Right lobe of liver (tissue), 6 donors: ENCODE data around the gene OPRL1. TPM values are rescaled to one million over a fixed set of nuclear protein-coding genes. Genes with fewer than 3 reads are reported as not detected.

ENCODE experiments used
- ATAC-seq, 4 donors: fragments of 200-7000 bp; cut with Tn5 transposase; one replicate each; pipeline ENCODE4 v1.9.1; 2020; ENCODE audit warnings: mild to moderate bottlenecking in 4 of 4, moderate library complexity in 4 of 4
- DNase-seq, 3 donors: peaks; one replicate each; pipeline ENCODE4 v3.0.0-alpha.2; 2020
- H3K27ac ChIP-seq, 3 donors: fragments of 200-600 bp; one replicate each; pipeline ENCODE4 v1.8.0; 2022
- H3K27me3 ChIP-seq, 2 donors: fragments of 200-600 bp; one replicate each; pipeline ENCODE4 v1.8.0; 2022
- H3K36me3 ChIP-seq, 4 donors: fragments of 200-600 bp; sonication (generic) in 1 of 4; one replicate each; pipeline versions ENCODE4 v1.5.1 to v1.8.0; 2017 to 2022; ENCODE audit warnings: control low read depth in 1 of 4
- H3K4me1 ChIP-seq, 4 donors: fragments of 200-600 bp; sonication (generic) in 1 of 4; one replicate each; pipeline versions ENCODE4 v1.5.1 to v1.8.0; 2017 to 2022; ENCODE audit warnings: control low read depth in 1 of 4
- H3K4me3 ChIP-seq, 3 donors: fragments of 200-600 bp; one replicate each; pipeline ENCODE4 v1.8.0; 2022
- H3K9me3 ChIP-seq, 4 donors: fragments of 200-600 bp; sonication (generic) in 1 of 4; one replicate each; pipeline versions ENCODE4 v1.5.1 to v1.8.0; 2017 to 2022; ENCODE audit warnings: control low read depth in 1 of 4
- CTCF ChIP-seq, 4 donors: fragments of 200-600 bp in 3 of 4; fragments of 450-650 bp in 1 of 4; IDR thresholded peaks; one replicate each; pipeline versions ENCODE4 v1.5.1 to v1.8.0; 2016 to 2022; ENCODE audit warnings: antibody characterized with exemption in 4 of 4, mild to moderate bottlenecking in 2 of 4
- POLR2A ChIP-seq: fragments of 450-650 bp; IDR thresholded peaks from one replicate; pipeline ENCODE4 v1.6.1; 2017; ENCODE audit warnings: antibody characterized with exemption, mild to moderate bottlenecking
- WGBS: methylation state at CpG from one replicate; pipeline ENCODE4 v1.1.6; 2018; ENCODE audit warnings: low coverage, low lambda C conversion rate; ENCODE audit not compliant: insufficient coverage; ENCODE audit errors: missing lambda C conversion rate; 5-methylcytosine and 5-hydroxymethylcytosine counted together
- intact Hi-C, 2 donors: fragments of 100-400 bp; cut with DNase I; formaldehyde crosslinking; loops; one replicate each; pipeline versions ENCODE4 v1.11.2 to v1.14.1; 2022
- total RNA-seq, 6 experiments: library from RNA; depleted of rRNA in 2 of 6; stranded (reverse); fragments of >200 nt in 2 of 6; fragmentation: NEBNext Ultra II Directional in 3 of 6; extraction: Animal tissue kit (Norgen Biotek cat#: 25700) in 3 of 6; gene quantifications; one replicate each; pipeline versions ENCODE4 v1.1.0 to v1.2.4, GENCODE V29; 2016 to 2023
- donor health status: DM: no; HTN: yes; CAD: no.
- donor health status: DM: no; HTN: no; CAD: no.
- donor health status: DM: no; HTN: no; CAD: no.
- donor health status: DM: no; HTN: yes; CAD: no.
- donor health status: DM: no; HTN: yes; CAD: no.

Gene OPRL1
- total RNA-seq, 6 experiments from 2014 or later: 0.13 to 0.32 (median 0.25) TPM; not detected in 1

- TF ChIP-seq POLR2A (no peak), CTCF (IDR thresholded peaks at IDR 0.05) (no peak)
- Histone ChIP-seq H3K4me1 (peaks cover 0 to 23% (median 8%) of the 10 kb centered on the region in 4 donors), H3K9me3 (no peaks in the 10 kb centered on the region), H3K4me3 (no peak overlapping the region), H3K27me3 (no peaks in the 10 kb centered on the region), H3K27ac (no peak overlapping the region), H3K36me3 (peaks cover 0 to 16% (median 0%) of the 10 kb centered on the region in 4 donors)
- no peak for DNase-seq
- WGBS: 90% methylated on average over 6 of the region's 31 CpGs
- intact Hi-C loops: no loop called here
- ATAC-seq: no peak
Observed at GRCh38 chr20:64070244-64070993, 9.5 kb upstream of the OPRL1 start.

DNA sequence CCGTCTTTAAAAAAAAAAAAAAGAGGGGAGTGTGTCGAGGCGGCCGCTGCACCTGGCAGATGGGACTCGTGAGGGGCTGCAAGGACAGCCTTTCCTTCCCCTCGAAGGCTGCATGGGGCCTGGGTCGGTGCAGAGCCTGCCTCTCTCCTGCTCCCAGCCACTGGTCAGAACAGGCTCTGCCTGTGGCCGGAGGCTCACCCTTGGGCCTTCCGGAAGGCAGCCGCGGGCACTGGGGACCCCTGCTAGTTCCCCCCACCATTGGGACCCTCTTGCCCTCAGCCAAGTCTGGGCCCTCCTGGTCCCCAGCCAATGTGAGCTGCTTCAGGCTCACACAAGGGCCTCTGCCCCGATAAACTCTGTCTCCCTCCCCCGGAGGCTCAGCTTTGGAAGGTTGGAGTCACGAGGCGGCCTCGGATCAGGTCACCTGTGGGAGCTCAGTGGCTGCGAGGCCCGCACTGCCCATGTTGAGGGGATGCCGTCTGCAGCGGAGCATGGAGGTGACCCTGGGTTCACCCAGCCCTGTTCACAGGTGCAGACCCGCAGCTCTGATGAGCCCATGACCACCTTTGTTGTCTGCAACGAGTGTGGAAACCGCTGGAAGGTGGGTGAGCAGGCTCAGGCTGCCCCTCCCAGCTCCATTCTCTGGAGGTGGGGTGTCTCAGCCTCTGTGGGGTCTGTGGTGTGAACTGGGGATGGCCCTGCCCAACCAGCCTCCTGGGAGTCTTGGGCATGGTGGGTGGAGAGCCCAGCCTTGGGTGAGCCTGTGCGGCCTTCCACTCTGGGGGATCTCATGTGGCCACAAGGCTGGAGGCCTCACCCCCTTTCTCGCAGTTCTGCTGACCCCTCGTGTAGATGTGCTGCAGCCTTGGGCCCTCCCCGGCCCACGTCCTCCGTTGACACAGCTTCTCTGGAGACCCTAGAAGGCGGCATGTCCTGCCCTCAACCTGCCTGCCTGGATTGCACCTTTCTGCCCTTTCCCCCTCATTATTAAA is 8.2 kb upstream of the OPRL1 start:
- Histone ChIP-seq H3K36me3 (peaks cover 0 to 16% (median 0%) of the 10 kb centered on the region in 4 donors), H3K27ac (no peak overlapping the region), H3K4me3 (no peak overlapping the region), H3K27me3 (no peaks in the 10 kb centered on the region), H3K9me3 (no peaks in the 10 kb centered on the region), H3K4me1 (peaks cover 0 to 11% (median 2%) of the 10 kb centered on the region in 4 donors)
- ATAC-seq (no peak), DNase-seq (no peak)
- TF ChIP-seq POLR2A (no peak), CTCF (IDR thresholded peaks at IDR 0.05) (no peak)
- intact Hi-C loops: no loop called here
- WGBS: 80% methylated on average over 3 of the region's 30 CpGs

DNA sequence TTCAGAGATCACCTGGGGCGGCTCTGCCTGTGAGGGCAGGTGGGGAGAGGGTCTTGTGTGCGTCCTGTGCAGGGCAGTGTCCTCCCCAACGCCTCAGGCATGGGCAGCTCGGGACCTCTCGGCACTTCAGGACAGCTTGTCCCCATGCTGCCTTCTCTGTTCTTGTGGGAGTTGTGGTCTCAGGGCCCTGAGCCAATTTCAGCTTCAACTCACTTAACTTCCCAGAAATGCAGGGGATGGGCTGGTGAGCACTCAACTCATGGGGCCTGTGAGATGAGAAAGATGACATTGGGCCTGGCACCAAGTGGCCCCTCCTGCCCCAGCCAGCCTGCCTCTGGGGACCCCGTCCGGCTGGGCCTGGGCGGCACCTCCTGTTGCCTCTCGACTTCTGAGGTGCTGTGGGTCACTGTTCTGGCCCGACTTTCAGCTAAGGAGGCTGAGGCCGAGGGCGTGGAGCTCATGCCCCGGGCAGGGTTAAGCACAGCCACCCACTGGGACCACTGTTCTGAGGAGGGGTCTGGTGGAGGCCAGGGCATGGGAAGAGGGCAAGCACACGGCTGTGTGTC is 7.3 kb upstream of the OPRL1 start:
- H3K4me1 ChIP-seq: peaks cover 0 to 1% (median 0%) of the 10 kb centered on the region in 4 donors
- no peaks in the 10 kb centered on the region for H3K9me3 ChIP-seq
- no peak overlapping the region for H3K27ac ChIP-seq
- no peak overlapping the region for H3K4me3 ChIP-seq
- WGBS: 67% methylated on average over 1 of the region's 14 CpGs
- intact Hi-C loops: no loop called here
- H3K27me3 ChIP-seq: no peaks in the 10 kb centered on the region
- TF ChIP-seq POLR2A: no peak
- no peak for TF ChIP-seq CTCF (IDR thresholded peaks at IDR 0.05)
- ATAC-seq (no peak), DNase-seq (no peak)
- peaks cover 0 to 16% (median 0%) of the 10 kb centered on the region in 4 donors for H3K36me3 ChIP-seq

DNA sequence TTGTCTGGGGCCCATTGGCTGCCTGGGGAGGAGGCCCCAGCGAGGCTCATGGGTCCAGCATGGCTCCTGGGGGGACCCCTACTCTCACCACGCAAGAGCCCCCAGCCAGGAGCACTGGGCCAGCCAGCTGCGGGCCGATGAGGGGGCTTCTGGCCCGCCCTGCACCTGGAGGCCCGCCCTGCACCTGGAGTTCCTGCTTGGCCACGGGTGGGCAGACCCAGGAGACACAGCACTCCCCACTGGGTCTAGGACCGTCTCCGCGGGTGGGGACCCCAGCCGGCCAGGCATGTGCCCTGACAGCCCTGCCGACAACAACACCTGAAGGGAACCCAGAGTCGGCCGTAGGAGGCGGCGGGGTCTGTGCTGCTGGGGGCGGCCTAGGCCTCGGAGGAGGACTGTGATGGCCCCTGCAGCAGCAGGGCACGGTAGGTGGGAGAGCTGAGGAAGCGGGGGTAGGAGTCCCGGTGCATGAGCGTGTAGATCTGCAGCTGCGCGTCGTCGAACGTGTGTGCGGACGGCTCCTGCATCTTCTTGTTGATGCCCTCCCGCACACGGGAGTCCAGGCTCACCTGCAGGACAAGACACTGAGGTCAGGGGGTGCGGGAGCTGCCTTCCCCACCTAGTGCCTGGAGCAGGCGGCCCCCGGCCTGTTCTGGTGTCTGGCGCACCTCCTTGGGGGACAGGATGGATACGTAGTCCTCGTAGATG is 6.3 kb upstream of the OPRL1 start:
- no peak for TF ChIP-seq CTCF (IDR thresholded peaks at IDR 0.05)
- TF ChIP-seq POLR2A: no peak
- no peak for ATAC-seq
- Histone ChIP-seq H3K27ac (no peak overlapping the region), H3K27me3 (no peaks in the 10 kb centered on the region), H3K36me3 (peaks cover 0 to 16% (median 0%) of the 10 kb centered on the region in 4 donors), H3K9me3 (no peaks in the 10 kb centered on the region), H3K4me3 (no peak overlapping the region), H3K4me1 (no peaks in the 10 kb centered on the region)
- intact Hi-C loops: no loop called here
- WGBS: 100% methylated on average over 1 of the region's 37 CpGs
- DNase-seq: no peak
